ENCODE results near the gene KNOP1. TPM values are rescaled to one million over a fixed set of nuclear protein-coding genes. Genes with fewer than 3 reads are reported as not detected.
"Not testable (repeated sequence)": the region's sequence is repeated elsewhere in the genome, so short reads cannot be mapped to it uniquely, and the experiment has no call there.

The KNOP1 gene
- total RNA-seq, 4 donors from 2014 or later, result 17.3 to 37.2 (median 26.2) TPM

DNA sequence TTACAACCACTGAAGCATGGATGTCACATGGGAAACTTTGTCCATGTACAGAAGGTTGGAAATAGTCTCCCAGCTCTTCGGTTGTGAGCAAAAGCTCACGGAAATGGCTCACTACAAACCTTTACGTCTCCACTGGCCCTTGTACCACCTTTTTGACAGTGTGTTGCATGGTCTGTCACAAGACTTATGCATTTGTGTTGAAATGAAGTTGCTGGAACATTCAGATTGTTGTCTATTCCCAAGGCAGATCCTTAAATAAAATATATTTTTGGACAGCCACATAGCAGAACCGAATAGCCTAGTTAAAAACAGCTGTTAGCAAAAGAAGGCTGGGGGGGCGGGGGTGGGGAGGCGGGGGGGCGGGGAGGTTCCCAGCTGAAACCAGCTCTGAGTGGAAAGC lies 39.2 kb downstream of the KNOP1 start:
- Histone ChIP-seq H3K9me3 (no peaks in the 10 kb centered on the region), H3K27me3 (no peaks in the 10 kb centered on the region), H3K4me3 (no peak overlapping the region), H3K27ac (no peak overlapping the region), H3K4me1 (no peaks in the 10 kb centered on the region), H3K36me3 (peaks cover 0 to 77% (median 5%) of the 10 kb centered on the region in 3 donors)
- TF ChIP-seq EP300 (IDR thresholded peaks at IDR 0.05) (no peak), POLR2A (IDR thresholded peaks at IDR 0.05) (no peak)
- TF ChIP-seq, protein P1, sequence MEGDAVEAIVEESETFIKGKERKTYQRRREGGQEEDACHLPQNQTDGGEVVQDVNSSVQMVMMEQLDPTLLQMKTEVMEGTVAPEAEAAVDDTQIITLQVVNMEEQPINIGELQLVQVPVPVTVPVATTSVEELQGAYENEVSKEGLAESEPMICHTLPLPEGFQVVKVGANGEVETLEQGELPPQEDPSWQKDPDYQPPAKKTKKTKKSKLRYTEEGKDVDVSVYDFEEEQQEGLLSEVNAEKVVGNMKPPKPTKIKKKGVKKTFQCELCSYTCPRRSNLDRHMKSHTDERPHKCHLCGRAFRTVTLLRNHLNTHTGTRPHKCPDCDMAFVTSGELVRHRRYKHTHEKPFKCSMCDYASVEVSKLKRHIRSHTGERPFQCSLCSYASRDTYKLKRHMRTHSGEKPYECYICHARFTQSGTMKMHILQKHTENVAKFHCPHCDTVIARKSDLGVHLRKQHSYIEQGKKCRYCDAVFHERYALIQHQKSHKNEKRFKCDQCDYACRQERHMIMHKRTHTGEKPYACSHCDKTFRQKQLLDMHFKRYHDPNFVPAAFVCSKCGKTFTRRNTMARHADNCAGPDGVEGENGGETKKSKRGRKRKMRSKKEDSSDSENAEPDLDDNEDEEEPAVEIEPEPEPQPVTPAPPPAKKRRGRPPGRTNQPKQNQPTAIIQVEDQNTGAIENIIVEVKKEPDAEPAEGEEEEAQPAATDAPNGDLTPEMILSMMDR (IDR thresholded peaks at IDR 0.05), result no peak
- WGBS, 2 donors, result 84 to 90% methylated on average over 7 of the region's 7 CpGs
- DNase-seq (ENCODE audit: low spot score in 2 of 2), result no peak

DNA sequence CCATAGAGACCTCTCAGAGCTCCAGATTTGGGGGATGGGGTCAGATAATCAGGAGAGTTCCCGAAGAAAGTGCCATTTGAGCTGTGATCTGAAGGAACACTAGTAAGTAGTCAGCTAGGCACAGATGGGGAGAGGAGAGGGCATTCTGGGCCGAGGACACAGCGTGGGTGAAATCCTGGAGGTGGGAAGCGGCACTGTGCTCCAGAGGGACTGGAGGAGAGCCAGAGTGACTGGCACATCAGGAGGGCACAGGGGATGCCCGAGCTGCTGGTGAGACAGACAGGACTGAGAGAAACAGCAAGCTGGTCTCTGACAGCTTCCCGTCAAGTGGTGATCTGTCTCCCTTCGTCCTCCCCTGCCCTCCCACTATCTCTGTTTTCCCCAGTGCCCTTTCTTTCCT lies 40.6 kb downstream of the KNOP1 start:
- TF ChIP-seq, protein P1 (IDR thresholded peaks at IDR 0.05), result no peak
- TF ChIP-seq POLR2A (IDR thresholded peaks at IDR 0.05) (no peak), EP300 (IDR thresholded peaks at IDR 0.05) (no peak)
- H3K4me1 ChIP-seq, result no peaks in the 10 kb centered on the region
- peak overlapping the region in 1 of 4 donors; percentile 23 for H3K27ac ChIP-seq
- H3K4me3 ChIP-seq, result no peak overlapping the region
- peaks cover 0 to 77% (median 0%) of the 10 kb centered on the region in 3 donors for H3K36me3 ChIP-seq
- no peaks in the 10 kb centered on the region for H3K27me3 ChIP-seq
- WGBS, 2 donors, result 77 to 80% methylated on average over 7 of the region's 7 CpGs
- DNase-seq (ENCODE audit: low spot score in 2 of 2), result no peak
- no peaks in the 10 kb centered on the region for H3K9me3 ChIP-seq

GRCh38 chr16:19674485-19674884 lies 43.5 kb downstream of the KNOP1 start:
- Histone ChIP-seq H3K27ac (no peak overlapping the region), H3K36me3 (peaks cover 0 to 78% (median 0%) of the 10 kb centered on the region in 3 donors)
- WGBS, 2 donors, result 94 to 96% methylated on average over 5 of the region's 5 CpGs

DNA sequence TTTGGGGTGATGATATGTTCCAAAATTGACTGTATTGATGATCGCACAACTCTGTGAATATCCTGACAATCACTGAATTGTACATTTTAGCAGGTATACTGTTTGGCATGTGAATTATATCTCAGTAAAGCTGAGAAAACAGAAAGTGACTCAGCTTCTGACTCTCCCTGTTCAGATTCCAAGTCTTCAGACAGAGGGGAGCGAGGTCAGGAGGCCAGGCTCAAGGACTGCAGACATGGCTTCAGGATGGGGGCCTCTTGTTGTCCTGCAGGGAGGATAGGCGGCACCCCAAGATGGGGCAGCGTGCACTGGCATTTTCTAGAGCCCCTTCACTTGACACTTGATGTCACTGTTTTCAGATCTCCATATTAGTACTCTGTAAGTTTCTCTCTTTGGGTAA lies 45.6 kb downstream of the KNOP1 start:
- Histone ChIP-seq H3K27ac (no peak overlapping the region), H3K4me1 (peaks cover 0 to under 1% (median 0%) of the 10 kb centered on the region in 4 donors), H3K4me3 (no peak overlapping the region), H3K9me3 (no peaks in the 10 kb centered on the region), H3K27me3 (no peaks in the 10 kb centered on the region), H3K36me3 (peaks cover 0 to 68% (median 0%) of the 10 kb centered on the region in 3 donors)
- WGBS, 2 donors, result 93 to 96% methylated on average over 4 of the region's 4 CpGs
- TF ChIP-seq, protein P1 (IDR thresholded peaks at IDR 0.05), result no peak
- TF ChIP-seq POLR2A (IDR thresholded peaks at IDR 0.05), result no peak
- TF ChIP-seq EP300 (IDR thresholded peaks at IDR 0.05), result no peak
- DNase-seq (ENCODE audit: low spot score in 2 of 2), result no peak

More at GRCh38 chr16:19674485-19674884, 43.5 kb downstream of the KNOP1 start:
- H3K4me3 ChIP-seq, result no peak overlapping the region
- H3K27me3 ChIP-seq, result no peaks in the 10 kb centered on the region
- TF ChIP-seq, protein P1 (IDR thresholded peaks at IDR 0.05), result no peak
- no peak for TF ChIP-seq POLR2A (IDR thresholded peaks at IDR 0.05)
- no peak for TF ChIP-seq EP300 (IDR thresholded peaks at IDR 0.05)
- no peaks in the 10 kb centered on the region for H3K9me3 ChIP-seq
- no peaks in the 10 kb centered on the region for H3K4me1 ChIP-seq
- no peak for DNase-seq (ENCODE audit: low spot score in 2 of 2)

- DNase-seq (ENCODE audit: low spot score in 2 of 2), result no peak
- WGBS, 2 donors, result 22 to 23% methylated on average over 3 of the region's 3 CpGs
- peak overlapping the region in 2 of 4 donors; percentile 0 to 50 for H3K27ac ChIP-seq
- no peaks in the 10 kb centered on the region for H3K27me3 ChIP-seq
- TF ChIP-seq POLR2A (IDR thresholded peaks at IDR 0.05), result no peak
- TF ChIP-seq EP300 (IDR thresholded peaks at IDR 0.05), result peak in 1 of 2 donors; percentile 15
- H3K9me3 ChIP-seq, result peaks cover 0 to 5% (median 0%) of the 10 kb centered on the region in 4 donors
- H3K4me3 ChIP-seq, result no peak overlapping the region
- peaks cover 0 to 39% (median 0%) of the 10 kb centered on the region in 3 donors for H3K36me3 ChIP-seq
- H3K4me1 ChIP-seq, result peaks cover 0 to 15% (median 0%) of the 10 kb centered on the region in 4 donors
Measured at GRCh38 chr16:19666477-19666876, 51.5 kb downstream of the KNOP1 start.

- H3K4me3 ChIP-seq; H3K9me3 ChIP-seq; H3K27me3 ChIP-seq; H3K27ac ChIP-seq; DNase-seq (ENCODE audit: low spot score in 2 of 2): not testable (repeated sequence)
- WGBS, 2 donors, result 94 to 99% methylated on average over 3 of the region's 3 CpGs
- H3K36me3 ChIP-seq, result peaks cover 0 to 34% (median 0%) of the 10 kb centered on the region in 3 donors
- H3K4me1 ChIP-seq, result peaks cover 0 to 15% (median 0%) of the 10 kb centered on the region in 4 donors
Measured at GRCh38 chr16:19665313-19665712, 52.7 kb downstream of the KNOP1 start.

Measured in tibial nerve (tissue), 4 donors.